GM21528 (cell line): Measurements from ENCODE around the gene SRP54.
"Not testable (repeated sequence)": the region's sequence is repeated elsewhere in the genome, so short reads cannot be mapped to it uniquely, and the experiment has no call there.

Experiments
- ATAC-seq: cut with Tn5 transposase; IDR thresholded peaks from one replicate; pipeline ENCODE4 v1.9.1; 2021; ENCODE audit warnings: mild to moderate bottlenecking, moderate library complexity; ENCODE audit not compliant: unreplicated experiment, low FRiP score

SRP54 gene

DNA sequence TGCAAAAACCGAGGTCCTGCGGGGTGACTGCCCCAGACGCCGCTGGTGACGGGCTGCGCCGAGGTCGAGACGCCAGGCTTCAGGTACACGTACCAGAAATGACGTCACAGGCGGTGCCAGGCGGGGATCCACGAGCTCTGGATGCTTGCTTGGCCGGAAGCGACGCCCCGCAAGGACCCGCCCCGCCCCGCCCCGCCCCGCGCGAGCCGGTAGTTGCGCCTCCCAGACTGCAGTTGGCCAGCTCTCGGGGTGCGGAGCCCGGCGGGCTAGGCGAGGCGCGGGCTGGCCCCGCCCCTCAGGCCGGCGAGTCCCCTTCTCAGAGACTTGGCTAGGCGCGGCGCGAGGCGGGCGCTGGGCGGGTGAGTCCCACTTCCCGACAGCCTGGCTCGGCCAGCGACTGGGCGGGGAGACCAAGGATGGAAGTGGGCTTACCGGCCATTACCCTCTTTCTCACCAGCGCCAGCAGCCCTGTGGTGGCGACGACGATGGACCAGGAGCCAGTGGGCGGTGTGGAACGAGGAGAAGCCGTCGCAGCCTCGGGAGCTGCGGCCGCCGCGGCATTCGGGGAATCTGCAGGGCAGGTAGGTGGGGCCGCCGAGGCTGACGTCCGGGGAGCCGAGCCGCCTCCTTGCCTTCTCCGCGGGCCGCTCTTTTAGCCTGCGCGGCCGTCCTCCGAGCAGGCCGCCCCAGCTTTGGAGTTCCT is 63.4 kb downstream of the SRP54 start, which contains the start of gene FAM177A1:
Gene FAM177A1 (plus strand): TSS at position 225 of the 703 bp plus-strand sequence. CDS start 192 bp downstream, at position 417.
- ATAC-seq: peak; percentile 93

DNA sequence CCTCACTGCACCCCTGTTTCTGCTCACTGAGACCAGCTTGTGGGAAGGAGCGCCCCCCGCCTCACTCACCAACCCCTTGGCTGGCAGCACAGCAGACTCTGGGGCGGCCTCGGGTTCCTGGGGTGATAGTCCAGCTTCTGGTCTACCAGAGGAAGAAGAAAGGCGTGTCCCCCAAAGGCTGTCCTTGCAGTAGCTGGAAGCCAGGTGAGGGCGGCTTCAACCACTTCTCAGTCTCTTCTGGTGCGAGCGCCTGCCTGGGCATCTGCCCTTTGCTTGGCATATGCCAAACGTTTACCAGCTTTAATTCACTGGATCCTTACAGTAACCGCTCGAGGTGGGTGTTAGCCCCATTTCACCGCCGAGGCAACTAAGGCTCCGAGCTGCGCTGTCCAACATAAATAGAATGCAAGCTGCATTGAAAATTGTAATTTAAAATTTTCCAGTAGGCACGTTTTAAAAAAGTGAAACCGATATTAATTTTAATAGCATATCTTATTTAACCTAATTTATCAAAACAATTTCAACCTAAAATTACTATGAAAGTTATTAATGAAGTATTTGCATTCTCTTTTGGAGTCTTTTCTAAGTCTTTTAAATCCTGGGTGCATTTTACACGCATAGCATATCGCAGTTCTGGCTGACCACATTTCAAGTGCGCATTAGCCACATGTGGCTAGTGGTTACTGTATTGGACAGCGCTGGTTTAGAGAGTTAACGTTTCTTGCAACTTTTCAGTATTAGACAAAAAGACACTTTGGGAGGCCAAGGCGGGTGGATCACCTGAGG is 64.2 kb downstream of the SRP54 start:
- ATAC-seq: peak; percentile 40

DNA sequence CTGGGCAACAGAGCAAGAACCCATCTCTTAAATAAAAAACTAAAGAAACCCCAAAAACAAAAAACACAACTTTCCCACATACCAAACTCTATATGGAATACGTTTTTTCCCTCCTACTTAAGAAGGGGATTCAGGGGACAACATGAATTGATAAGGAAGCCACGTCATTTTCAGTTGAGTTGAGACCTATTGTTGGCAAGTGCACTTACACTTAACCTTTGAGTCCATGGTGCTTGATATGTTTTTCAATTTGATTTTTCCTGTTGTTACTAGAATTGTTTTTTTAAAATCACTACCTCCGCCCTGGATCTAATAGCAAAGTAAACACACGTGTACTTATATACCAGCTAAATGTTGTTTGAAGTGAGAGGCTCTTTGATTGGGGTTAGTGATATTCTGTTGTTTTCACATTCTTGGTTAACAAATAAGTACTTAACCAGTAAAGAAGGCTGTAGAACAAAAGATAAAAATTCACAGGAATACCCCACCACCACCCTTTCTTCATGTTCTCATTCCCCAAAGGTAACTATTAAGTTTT is 65.3 kb downstream of the SRP54 start:
- no peak for ATAC-seq

DNA sequence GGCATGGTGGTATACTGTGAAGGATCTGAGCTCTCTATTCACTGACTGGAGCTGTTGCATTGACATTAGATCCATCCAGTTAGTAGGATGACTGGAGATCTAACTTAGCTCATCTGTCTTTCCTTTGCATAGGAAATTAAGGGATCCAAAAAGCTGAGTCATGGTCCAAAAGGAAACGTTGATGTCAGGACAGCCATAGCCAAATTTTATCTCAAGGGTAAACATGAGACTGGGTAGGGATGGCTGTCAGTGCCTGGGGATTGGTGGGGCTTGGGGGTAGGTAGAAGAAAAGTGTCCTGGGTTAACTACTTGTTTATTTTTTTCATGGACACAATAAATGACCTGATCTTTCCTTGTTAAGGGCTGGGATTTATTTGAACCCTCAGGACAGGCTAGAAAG is 67.9 kb downstream of the SRP54 start:
- ATAC-seq: no peak

DNA sequence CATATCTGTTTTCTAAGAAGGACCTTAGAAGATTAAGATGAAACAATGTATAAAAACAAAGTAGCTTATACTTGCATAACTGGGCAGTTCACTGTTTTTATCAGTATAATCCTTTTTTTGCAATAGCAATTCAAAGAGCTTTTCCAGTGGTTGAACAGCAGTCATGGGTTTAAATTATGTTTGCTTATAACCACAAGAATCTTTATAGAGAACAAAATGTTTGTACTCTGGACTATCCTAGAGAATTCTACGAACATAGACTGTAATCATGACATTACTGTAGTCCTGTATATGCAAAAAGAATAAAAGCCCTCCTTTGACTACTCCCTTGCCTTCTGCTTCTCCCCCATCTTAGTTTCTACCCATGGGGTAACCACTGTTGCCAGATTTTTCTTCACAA is 69.0 kb downstream of the SRP54 start:
- no peak for ATAC-seq

DNA sequence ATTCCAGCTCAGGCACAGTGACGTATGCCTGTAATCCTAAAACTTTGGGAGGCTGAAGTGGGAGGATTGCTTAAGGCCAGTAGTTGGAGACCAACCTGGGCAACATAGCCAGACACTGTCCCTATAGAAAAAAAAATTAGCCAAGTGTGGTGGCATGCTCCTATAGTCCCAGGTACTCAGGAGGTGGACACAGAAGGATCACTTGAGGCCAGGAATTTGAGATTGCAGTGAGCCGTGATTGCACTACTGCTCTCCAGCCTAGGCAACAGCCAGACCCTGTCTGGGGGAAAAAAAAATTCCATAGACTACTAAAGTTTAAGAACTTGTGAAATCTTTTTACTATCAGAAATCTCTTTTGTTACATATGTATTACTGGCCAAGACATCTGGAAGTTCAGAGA is 69.8 kb downstream of the SRP54 start:
- ATAC-seq: no peak

DNA sequence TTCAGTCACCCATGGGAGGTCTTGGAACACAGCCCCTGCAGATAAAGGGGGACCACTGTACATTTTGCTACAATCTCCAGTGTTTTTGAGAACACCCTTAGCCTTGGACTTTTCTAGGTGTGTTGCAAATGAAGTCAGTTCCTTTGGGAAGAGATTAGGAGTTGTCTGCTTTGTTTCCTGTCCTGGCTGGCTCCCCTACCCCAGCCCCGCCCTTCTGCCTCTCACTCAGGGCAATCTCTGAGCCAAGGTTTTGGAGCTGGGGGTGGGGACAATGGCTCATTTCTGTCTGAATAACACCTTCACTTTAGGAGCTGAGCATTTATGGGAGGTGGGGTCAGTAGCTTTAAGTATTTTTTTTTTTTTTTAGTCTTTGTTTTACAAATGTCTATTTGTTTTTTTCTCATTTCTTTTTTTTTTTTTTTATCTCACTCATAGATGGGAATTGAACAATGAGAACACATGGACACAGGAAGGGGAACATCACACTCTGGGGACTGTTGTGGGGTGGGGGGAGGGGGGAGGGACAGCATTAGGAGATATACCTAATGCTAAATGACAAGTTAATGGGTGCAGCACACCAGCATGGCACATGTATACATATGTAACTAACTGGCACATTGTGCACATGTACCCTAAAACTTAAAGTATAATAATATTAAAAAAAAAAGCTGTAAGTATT is 78.5 kb downstream of the SRP54 start:
- ATAC-seq: not testable (repeated sequence)

DNA sequence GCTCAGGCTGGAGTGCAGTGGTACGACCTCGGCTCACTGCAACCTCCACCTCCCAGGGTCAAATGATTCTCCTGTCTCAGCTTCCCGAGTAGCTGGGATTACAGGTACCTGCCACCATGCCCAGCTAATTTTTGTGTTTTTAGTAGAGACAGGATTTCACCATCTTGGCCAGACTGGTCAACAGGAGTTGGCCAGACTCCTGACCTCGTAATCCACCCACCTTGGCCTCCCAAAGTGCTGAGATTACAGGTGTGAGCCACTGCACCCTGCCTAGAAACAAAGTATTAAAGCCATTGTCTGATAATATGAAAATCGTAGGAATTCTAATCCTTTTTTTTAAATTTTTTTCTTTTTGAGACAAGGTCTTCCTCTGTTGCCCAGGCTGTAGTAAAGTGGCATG is 82.9 kb downstream of the SRP54 start:
- not testable (repeated sequence) for ATAC-seq

DNA sequence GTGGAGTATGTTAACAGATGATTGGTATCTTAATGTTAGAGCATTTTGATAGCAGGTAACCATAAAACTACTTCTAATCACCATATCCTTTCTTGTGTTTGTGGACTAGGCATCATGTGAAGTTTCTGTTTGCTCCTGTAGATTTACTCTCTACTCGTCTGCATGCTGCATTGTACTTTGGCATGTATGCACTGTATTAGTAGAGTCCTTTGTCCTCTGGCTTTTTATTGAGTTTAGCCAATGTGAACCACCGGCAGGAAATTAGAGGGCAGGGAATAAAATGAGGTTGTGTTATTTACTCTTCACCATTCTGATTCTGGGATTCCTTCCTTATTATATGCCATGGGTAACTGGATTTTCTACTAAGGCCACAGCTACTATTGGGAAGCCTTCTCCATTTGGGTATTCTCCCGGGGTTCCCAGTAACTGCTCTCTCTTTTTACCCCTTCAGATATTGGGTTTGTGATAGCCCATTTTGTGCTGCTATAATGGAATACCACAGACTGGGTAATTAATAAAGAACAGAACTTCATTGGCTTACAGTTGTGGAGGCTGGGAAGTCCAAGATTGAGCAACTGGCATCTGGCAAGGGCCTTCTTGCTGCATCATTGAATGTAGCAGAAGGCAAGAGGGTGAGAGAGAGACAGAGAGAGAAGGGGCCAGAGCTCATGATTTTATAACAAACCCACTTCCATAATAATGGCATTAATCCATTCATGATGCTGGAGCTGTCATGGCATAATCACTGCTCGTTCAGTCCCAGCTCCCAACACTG is 85.6 kb downstream of the SRP54 start:
- no peak for ATAC-seq

DNA sequence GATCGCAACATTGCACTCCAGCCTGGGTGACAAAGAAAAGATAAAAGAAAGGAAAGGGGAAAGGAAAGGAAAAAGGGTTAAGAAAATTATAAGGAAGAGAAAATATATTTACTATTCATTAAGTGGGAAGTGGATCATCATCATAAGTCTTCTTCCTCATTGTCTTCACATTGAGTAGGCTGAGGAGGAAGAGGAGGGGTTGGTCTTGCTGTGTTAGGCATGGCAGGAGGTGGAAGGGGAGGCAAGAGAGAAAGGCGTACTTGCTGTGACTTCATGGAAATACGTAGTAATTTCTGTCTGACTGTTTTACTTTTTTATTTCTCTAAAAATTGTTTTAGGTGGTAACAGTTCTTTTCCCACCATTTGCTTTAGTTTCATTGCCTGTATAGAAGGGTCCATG is 89.4 kb downstream of the SRP54 start:
- no peak for ATAC-seq

DNA sequence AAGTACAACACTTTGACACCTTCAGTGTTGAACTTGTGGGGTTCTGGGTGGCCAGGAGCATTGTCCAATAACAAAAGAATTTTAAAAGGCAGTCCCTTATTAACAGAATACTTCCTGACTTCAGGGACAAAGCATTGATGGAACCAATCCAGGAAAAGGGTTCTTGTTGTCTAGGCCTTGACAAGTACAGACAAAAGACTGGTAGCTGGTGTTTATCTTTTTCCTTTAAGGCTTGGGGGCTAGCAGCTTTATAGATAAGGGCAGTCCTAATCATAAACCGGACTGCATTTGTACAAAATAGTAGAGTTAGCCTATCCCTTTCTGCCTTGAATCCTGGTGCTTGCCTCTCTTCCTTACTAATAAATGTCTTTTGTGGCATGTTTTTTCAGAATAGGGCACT is 90.7 kb downstream of the SRP54 start:
- ATAC-seq: no peak

DNA sequence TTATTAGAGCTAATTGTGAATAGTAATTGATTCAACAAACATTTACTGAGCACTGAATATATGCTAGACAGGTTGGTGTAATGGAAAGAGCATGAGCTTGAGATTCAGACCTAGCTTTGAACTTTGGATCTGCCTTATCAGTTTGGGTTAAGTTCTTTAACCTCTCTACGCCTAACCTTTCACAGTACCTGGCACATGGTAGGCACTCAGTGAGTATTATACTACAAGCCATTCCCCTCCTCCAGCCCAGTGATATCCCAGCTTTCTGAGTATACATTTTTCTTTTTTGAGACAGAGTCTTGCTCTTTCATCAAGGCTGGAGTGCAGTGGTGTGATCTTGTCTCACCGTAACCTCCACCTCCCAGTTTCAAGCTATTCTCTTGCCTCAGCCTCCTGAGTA is 95.3 kb downstream of the SRP54 start:
- no peak for ATAC-seq
